CD4-positive, CD25-positive, alpha-beta regulatory T cell (primary cell): Measurements from ENCODE around the gene RPS25. TPM values are rescaled to one million over a fixed set of nuclear protein-coding genes. Genes with fewer than 3 reads are reported as not detected.
A peak's percentile ranks its signal among the peaks of the same experiment; 100 is the strongest.
"Not testable (repeated sequence)": the region's sequence is repeated elsewhere in the genome, so short reads cannot be mapped to it uniquely, and the experiment has no call there.

ENCODE experiments used
- ATAC-seq, 2 donors: fragments of 150-1000 bp; cut with Tn5 transposase; one replicate each; pipeline ENCODE4 v1.10.0; 2021; ENCODE audit warnings: low read depth in 2 of 2, moderate number of reproducible peaks in 2 of 2, moderate library complexity in 1 of 2
- DNase-seq, 3 donors: peaks; one replicate each; pipeline versions ENCODE4 v3.0.0 to v3.0.0-alpha.2; 2012 to 2022; ENCODE audit warnings: mixed read lengths in 1 of 3
- H3K27ac ChIP-seq: one replicate; pipeline ENCODE4 v1.7.0; 2013; ENCODE audit warnings: mild to moderate bottlenecking, low read length; ENCODE audit not compliant: insufficient read depth, poor library complexity, severe bottlenecking
- H3K27me3 ChIP-seq: one replicate; pipeline ENCODE4 v1.7.0; 2013; ENCODE audit warnings: low read length; ENCODE audit not compliant: control insufficient read depth, insufficient read depth
- H3K36me3 ChIP-seq: one replicate; pipeline ENCODE4 v1.7.0; 2013; ENCODE audit warnings: mild to moderate bottlenecking, low read length, moderate library complexity; ENCODE audit not compliant: control insufficient read depth, insufficient read depth
- H3K4me1 ChIP-seq: 2 replicates; pipeline ENCODE4 v1.7.0; 2013; ENCODE audit warnings: mild to moderate bottlenecking, low read length; ENCODE audit not compliant: insufficient read depth, control insufficient read depth, poor library complexity, severe bottlenecking
- H3K4me3 ChIP-seq: one replicate; pipeline ENCODE4 v1.7.0; 2013; ENCODE audit warnings: low read depth, mild to moderate bottlenecking, low read length, moderate library complexity
- H3K9me3 ChIP-seq, 2 experiments: 1 replicate in 1 of 2; 2 replicates in 1 of 2; pipeline ENCODE4 v1.7.0; 2013; ENCODE audit warnings: low read length in 2 of 2, mild to moderate bottlenecking in 1 of 2, moderate library complexity in 1 of 2; ENCODE audit not compliant: control insufficient read depth in 2 of 2
- H3K27ac Mint-ChIP-seq, 3 donors: one replicate each; pipeline ENCODE4 v1.8.0; 2020 to 2022; ENCODE audit warnings: mild to moderate bottlenecking in 3 of 3, mixed read lengths in 3 of 3, moderate library complexity in 2 of 3
- H3K27me3 Mint-ChIP-seq: one replicate; pipeline ENCODE4 v1.8.0; 2022; ENCODE audit warnings: mild to moderate bottlenecking, mixed read lengths
- H3K36me3 Mint-ChIP-seq: one replicate; pipeline ENCODE4 v1.8.0; 2020; ENCODE audit warnings: mixed read lengths
- H3K4me1 Mint-ChIP-seq, 4 donors: one replicate each; pipeline ENCODE4 v1.8.0; 2020 to 2022; ENCODE audit warnings: mixed read lengths in 4 of 4, mild to moderate bottlenecking in 1 of 4
- H3K4me3 Mint-ChIP-seq, 4 donors: one replicate each; pipeline ENCODE4 v1.8.0; 2020 to 2022; ENCODE audit warnings: mild to moderate bottlenecking in 4 of 4, mixed read lengths in 4 of 4, moderate library complexity in 3 of 4
- H3K9me3 Mint-ChIP-seq, 7 donors: one replicate each; pipeline ENCODE4 v1.8.0; 2020 to 2022; ENCODE audit warnings: mixed read lengths in 7 of 7, mild to moderate bottlenecking in 3 of 7, moderate library complexity in 2 of 7
- polyA plus RNA-seq, 4 donors: library from polyadenylated mRNA; unstranded; fragments of 300-500 nt; fragmentation: Illumina TruSeq; gene quantifications; one replicate each; pipeline ENCODE4 v1.2.3, GENCODE V29; 2021
- total RNA-seq: library from RNA; stranded (reverse); gene quantifications from one replicate; pipeline ENCODE4 v1.2.3, GENCODE V29; 2022

RPS25 gene
- total and polyA plus RNA-seq, 5 donors from 2014 or later = 1,801 to 5,953 (median 4,978) TPM

DNA sequence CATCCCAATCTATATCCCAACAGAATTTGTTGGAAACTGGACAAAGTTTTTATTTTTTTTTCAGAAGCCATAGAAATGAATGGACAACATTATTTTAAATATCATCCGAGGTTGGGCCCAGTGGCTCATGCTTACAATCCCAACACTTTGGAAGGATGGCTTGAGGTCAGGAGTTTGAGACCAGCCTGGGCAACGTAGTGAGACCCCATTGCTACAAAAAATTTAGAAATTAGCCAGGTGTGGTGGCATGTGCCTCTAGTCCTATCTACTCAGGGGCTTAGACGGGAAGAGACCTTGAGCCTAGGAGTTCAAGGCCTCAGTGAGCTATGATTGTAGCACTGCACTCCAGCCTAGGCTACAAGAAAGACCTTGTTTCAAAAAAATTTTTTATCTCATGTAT is 16.7 kb upstream of the RPS25 start:
- no peak overlapping the region for H3K4me3 ChIP-seq
- ATAC-seq (no peak), DNase-seq (no peak)
- no peaks in the 10 kb centered on the region for H3K9me3 ChIP-seq
- Mint-ChIP-seq H3K27ac (peak overlapping the region in 1 of 3 donors; percentile 48), H3K27me3 (peaks cover 10% of the 10 kb centered on the region), H3K36me3 (no peaks in the 10 kb centered on the region), H3K4me3 (no peak overlapping the region), H3K4me1 (peaks cover 0 to 13% (median 5%) of the 10 kb centered on the region in 4 donors), H3K9me3 (no peaks in the 10 kb centered on the region)
- no peaks in the 10 kb centered on the region for H3K36me3 ChIP-seq
- no peak overlapping the region for H3K27ac ChIP-seq
- peaks cover 7% of the 10 kb centered on the region for H3K4me1 ChIP-seq
- H3K27me3 ChIP-seq = no peaks in the 10 kb centered on the region

- not testable (repeated sequence) for H3K27ac Mint-ChIP-seq, H3K36me3 ChIP-seq, H3K9me3 Mint-ChIP-seq, H3K4me3 ChIP-seq, H3K27me3 Mint-ChIP-seq, ATAC-seq, H3K9me3 ChIP-seq, H3K4me3 Mint-ChIP-seq, H3K36me3 Mint-ChIP-seq, DNase-seq, H3K27ac ChIP-seq, H3K27me3 ChIP-seq
- peaks cover 17% of the 10 kb centered on the region for H3K4me1 ChIP-seq
- H3K4me1 Mint-ChIP-seq = peaks cover 0 to 21% (median 10%) of the 10 kb centered on the region in 4 donors
Measured at GRCh38 chr11:119033421-119033820, 15.3 kb upstream of the RPS25 start.

DNA sequence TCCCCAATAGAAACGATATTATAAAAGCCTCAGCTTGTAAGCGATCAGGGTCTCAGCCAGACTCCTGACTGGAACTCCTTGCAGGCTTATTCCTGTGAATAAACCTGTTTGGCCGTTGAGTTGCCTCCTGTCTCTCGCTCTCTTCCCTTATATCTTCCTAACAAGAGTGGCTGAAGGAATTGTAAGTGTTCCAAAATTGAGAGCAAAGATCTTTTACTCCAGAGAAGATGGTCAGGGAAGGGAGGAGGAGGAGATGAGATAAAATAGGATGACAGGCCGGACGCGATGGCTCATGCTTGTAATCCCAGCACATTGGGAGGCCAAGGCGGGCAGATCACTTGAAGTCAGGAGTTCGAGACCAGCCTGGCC is 13.8 kb upstream of the RPS25 start:
- Histone ChIP-seq H3K36me3 (no peaks in the 10 kb centered on the region), H3K9me3 (no peaks in the 10 kb centered on the region), H3K4me1 (peaks cover 17% of the 10 kb centered on the region), H3K27ac (no peak overlapping the region), H3K27me3 (no peaks in the 10 kb centered on the region), H3K4me3 (no peak overlapping the region)
- H3K27me3 Mint-ChIP-seq = peaks cover 5% of the 10 kb centered on the region
- ATAC-seq (no peak), DNase-seq (no peak)
- peak overlapping the region in 1 of 3 donors; percentile 32 for H3K27ac Mint-ChIP-seq
- H3K9me3 Mint-ChIP-seq = no peaks in the 10 kb centered on the region
- peak overlapping the region in 1 of 4 donors; percentile 8 for H3K4me3 Mint-ChIP-seq
- peaks cover 0 to 23% (median 10%) of the 10 kb centered on the region in 4 donors for H3K4me1 Mint-ChIP-seq
- H3K36me3 Mint-ChIP-seq = no peaks in the 10 kb centered on the region

- peak within 1 kb of the TSS; percentile 88 for H3K27ac ChIP-seq
- ATAC-seq (peak; percentile 90), DNase-seq (peak; percentile 97 to 99 (median 98))
- H3K9me3 ChIP-seq = no peaks in the 10 kb centered on the region
- peak within 1 kb of the TSS; percentile 84 to 92 (median 90) for H3K27ac Mint-ChIP-seq
- H3K27me3 Mint-ChIP-seq = peaks cover 5% of the 10 kb centered on the region
- peak within 1 kb of the TSS; percentile 82 to 98 (median 94) for H3K4me3 Mint-ChIP-seq
- peaks cover 3% of the 10 kb centered on the region for H3K36me3 Mint-ChIP-seq
- H3K4me3 ChIP-seq = peak within 1 kb of the TSS; percentile 60
- H3K4me1 Mint-ChIP-seq = peaks cover 0 to 25% (median 12%) of the 10 kb centered on the region in 4 donors
- H3K9me3 Mint-ChIP-seq = no peaks in the 10 kb centered on the region
- no peaks in the 10 kb centered on the region for H3K27me3 ChIP-seq
- peaks cover 17% of the 10 kb centered on the region for H3K4me1 ChIP-seq
- H3K36me3 ChIP-seq = peaks cover 5% of the 10 kb centered on the region
Measured at GRCh38 chr11:119030329-119031047, 12.3 kb upstream of the RPS25 start, which contains the start of gene SLC37A4. SLC37A4 (minus strand) TSS chr11:119030877.

- H3K4me1 Mint-ChIP-seq = peaks cover 0 to 27% (median 14%) of the 10 kb centered on the region in 4 donors
- Histone ChIP-seq H3K4me1 (peaks cover 17% of the 10 kb centered on the region), H3K27me3 (no peaks in the 10 kb centered on the region), H3K4me3 (peak overlapping the region; percentile 60), H3K9me3 (no peaks in the 10 kb centered on the region), H3K27ac (peak overlapping the region; percentile 88), H3K36me3 (peaks cover 10% of the 10 kb centered on the region)
- H3K27ac Mint-ChIP-seq = peak overlapping the region in 2 of 3 donors; percentile 82 to 90
- ATAC-seq (no peak), DNase-seq (no peak)
- H3K27me3 Mint-ChIP-seq = peaks cover 2% of the 10 kb centered on the region
- H3K4me3 Mint-ChIP-seq = peak overlapping the region; percentile 82 to 98 (median 94)
- H3K9me3 Mint-ChIP-seq = no peaks in the 10 kb centered on the region
- peaks cover 8% of the 10 kb centered on the region for H3K36me3 Mint-ChIP-seq
Measured at GRCh38 chr11:119030029-119030328, 11.8 kb upstream of the RPS25 start.

GRCh38 chr11:119029340-119030028 is 11.3 kb upstream of the RPS25 start:
- Histone ChIP-seq H3K9me3 (no peaks in the 10 kb centered on the region), H3K27me3 (no peaks in the 10 kb centered on the region), H3K27ac (peak overlapping the region; percentile 88), H3K4me3 (peak overlapping the region; percentile 60), H3K36me3 (peaks cover 15% of the 10 kb centered on the region), H3K4me1 (peaks cover 17% of the 10 kb centered on the region)
- Mint-ChIP-seq H3K27ac (peak overlapping the region; percentile 82 to 90 (median 84)), H3K4me3 (peak overlapping the region; percentile 82 to 98 (median 94)), H3K27me3 (no peaks in the 10 kb centered on the region), H3K9me3 (no peaks in the 10 kb centered on the region), H3K36me3 (peaks cover 13% of the 10 kb centered on the region), H3K4me1 (peaks cover 0 to 31% (median 14%) of the 10 kb centered on the region in 4 donors)
- DNase-seq (peak in 2 of 3 donors; percentile 19 to 48), ATAC-seq (no peak)

GRCh38 chr11:119029069-119029339 is 10.9 kb upstream of the RPS25 start:
- no peaks in the 10 kb centered on the region for H3K27me3 Mint-ChIP-seq
- Histone ChIP-seq H3K27ac (no peak overlapping the region), H3K4me3 (no peak overlapping the region), H3K27me3 (no peaks in the 10 kb centered on the region), H3K9me3 (no peaks in the 10 kb centered on the region), H3K4me1 (peaks cover 17% of the 10 kb centered on the region), H3K36me3 (peaks cover 19% of the 10 kb centered on the region)
- ATAC-seq = no peak
- DNase-seq = no peak
- H3K27ac Mint-ChIP-seq = peak overlapping the region; percentile 82 to 90 (median 84)
- H3K9me3 Mint-ChIP-seq = no peaks in the 10 kb centered on the region
- peak overlapping the region; percentile 4 to 98 (median 87) for H3K4me3 Mint-ChIP-seq
- H3K36me3 Mint-ChIP-seq = peaks cover 18% of the 10 kb centered on the region
- peaks cover 1 to 36% (median 15%) of the 10 kb centered on the region in 4 donors for H3K4me1 Mint-ChIP-seq
